Measurements from ENCODE around the gene PPP1R37. TPM values are rescaled to one million over a fixed set of nuclear protein-coding genes. Genes with fewer than 3 reads are reported as not detected.

The PPP1R37 gene
- total RNA-seq, 1 donor from 2014 or later, result 23.2 TPM

DNA sequence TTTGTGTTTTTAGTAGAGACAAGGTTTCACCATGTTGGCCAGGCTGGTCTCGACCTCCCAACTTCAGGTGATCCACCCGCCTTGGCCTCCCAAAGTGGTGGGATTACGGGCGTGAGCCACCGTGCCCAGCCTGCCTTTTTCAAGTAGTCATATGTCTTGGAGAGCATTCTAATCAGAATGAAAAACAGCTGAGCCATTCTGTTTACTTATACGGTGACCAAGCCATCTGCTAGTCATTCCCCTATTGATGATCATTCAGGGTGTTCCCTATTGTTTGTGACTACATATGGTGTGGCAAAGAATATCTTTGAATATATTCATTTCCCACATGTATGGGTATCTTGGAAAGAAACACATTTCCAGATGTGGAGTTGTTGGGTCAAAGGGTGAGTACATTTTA, 102.8 kb downstream of the PPP1R37 start:
- DNase-seq (ENCODE audit: low read depth, low spot score), result no peak

Other genes with a start within 250 kb of the PPP1R37 start
- gene NECTIN2, start 246.9 kb upstream of the PPP1R37 start, total RNA-seq, result 101 and 112 TPM in 2 replicates
- gene TOMM40, start 201.9 kb upstream of the PPP1R37 start, total RNA-seq, result 78.6 and 100 TPM in 2 replicates
- 0.53 and 1.7 TPM in 2 replicates for gene APOE, start 187.4 kb upstream of the PPP1R37 start, total RNA-seq
- gene APOC1, start 178.6 kb upstream of the PPP1R37 start, total RNA-seq, result 1.2 and 1.8 TPM in 2 replicates
- gene APOC4, start 150.9 kb upstream of the PPP1R37 start, total RNA-seq, result not detected in 2 replicates
- not detected in 2 replicates for gene APOC2, start 147.1 kb upstream of the PPP1R37 start, total RNA-seq
- gene CLPTM1, start 137.8 kb upstream of the PPP1R37 start, total RNA-seq, result 24.9 and 35.3 TPM in 2 replicates
- 10.7 and 12.1 TPM in 2 replicates for gene RELB, start 91.7 kb upstream of the PPP1R37 start, total RNA-seq
- 11.0 and 13.3 TPM in 2 replicates for gene CLASRP, start 54.1 kb upstream of the PPP1R37 start, total RNA-seq
- gene ZNF296, start 16.7 kb upstream of the PPP1R37 start, total RNA-seq, result 0.14 and 0.26 TPM in 2 replicates
- gene GEMIN7, start 13.9 kb upstream of the PPP1R37 start, total RNA-seq, result 18.8 and 26.3 TPM in 2 replicates
- 0.11 and 0.13 TPM in 2 replicates for gene NKPD1, start 67.8 kb downstream of the PPP1R37 start, total RNA-seq
- 8.0 and 17.2 TPM in 2 replicates for gene TRAPPC6A, start 85.1 kb downstream of the PPP1R37 start, total RNA-seq
- gene BLOC1S3, start 85.6 kb downstream of the PPP1R37 start, total RNA-seq, result 3.5 and 4.2 TPM in 2 replicates
- 0.63 and 1.6 TPM in 2 replicates for gene EXOC3L2, start 152.2 kb downstream of the PPP1R37 start, total RNA-seq
- gene MARK4, start 158.1 kb downstream of the PPP1R37 start, total RNA-seq, result 9.5 and 10.7 TPM in 2 replicates
- gene CKM, start 229.7 kb downstream of the PPP1R37 start, total RNA-seq, result not detected in 2 replicates
- gene KLC3, start 247.6 kb downstream of the PPP1R37 start, total RNA-seq, result 0.07 TPM in 2 replicates

All from pulmonary artery endothelial cell (primary cell).